Measurements from ENCODE around the gene L2HGDH. TPM values are rescaled to one million over a fixed set of nuclear protein-coding genes. Genes with fewer than 3 reads are reported as not detected.
"Not testable (repeated sequence)": the region's sequence is repeated elsewhere in the genome, so short reads cannot be mapped to it uniquely, and the experiment has no call there.

The L2HGDH gene
- total RNA-seq, 6 experiments from 2014 or later: 6.1 to 11.1 (median 6.9) TPM

DNA sequence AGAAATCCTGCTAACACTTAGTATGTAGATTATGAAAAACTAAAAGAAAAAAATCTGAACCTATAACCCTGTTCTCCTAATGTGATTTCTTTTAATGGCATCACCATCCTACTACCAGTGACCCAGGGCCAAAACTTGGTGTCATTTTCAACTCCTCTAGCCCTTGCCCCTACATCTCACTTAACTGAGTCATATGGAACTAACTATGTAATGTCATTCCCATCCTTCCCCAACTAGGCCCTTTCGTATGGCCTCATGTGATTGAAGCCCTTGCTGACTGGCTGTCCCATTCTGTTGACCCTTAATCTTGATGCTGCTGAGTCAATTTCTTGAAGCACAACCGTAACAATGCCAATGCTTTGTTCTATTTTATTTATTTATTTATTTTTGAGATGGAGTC is 7.7 kb upstream of the L2HGDH start:
- intact Hi-C loops (cut with DNase I): loop anchor here (5.0 to 10.0 kb wide), 2 partner anchors 213 to 215 kb away; partner anchors contain the start of gene MAP4K5 (in 2 of the 2)
- Histone ChIP-seq H3K9me3 (no peaks in the 10 kb centered on the region), H3K4me3 (no peak overlapping the region), H3K27me3 (no peaks in the 10 kb centered on the region), H3K36me3 (peaks cover 0 to 6% (median 0%) of the 10 kb centered on the region in 4 donors), H3K27ac (no peak overlapping the region), H3K4me1 (no peaks in the 10 kb centered on the region)
- TF ChIP-seq, protein P1, sequence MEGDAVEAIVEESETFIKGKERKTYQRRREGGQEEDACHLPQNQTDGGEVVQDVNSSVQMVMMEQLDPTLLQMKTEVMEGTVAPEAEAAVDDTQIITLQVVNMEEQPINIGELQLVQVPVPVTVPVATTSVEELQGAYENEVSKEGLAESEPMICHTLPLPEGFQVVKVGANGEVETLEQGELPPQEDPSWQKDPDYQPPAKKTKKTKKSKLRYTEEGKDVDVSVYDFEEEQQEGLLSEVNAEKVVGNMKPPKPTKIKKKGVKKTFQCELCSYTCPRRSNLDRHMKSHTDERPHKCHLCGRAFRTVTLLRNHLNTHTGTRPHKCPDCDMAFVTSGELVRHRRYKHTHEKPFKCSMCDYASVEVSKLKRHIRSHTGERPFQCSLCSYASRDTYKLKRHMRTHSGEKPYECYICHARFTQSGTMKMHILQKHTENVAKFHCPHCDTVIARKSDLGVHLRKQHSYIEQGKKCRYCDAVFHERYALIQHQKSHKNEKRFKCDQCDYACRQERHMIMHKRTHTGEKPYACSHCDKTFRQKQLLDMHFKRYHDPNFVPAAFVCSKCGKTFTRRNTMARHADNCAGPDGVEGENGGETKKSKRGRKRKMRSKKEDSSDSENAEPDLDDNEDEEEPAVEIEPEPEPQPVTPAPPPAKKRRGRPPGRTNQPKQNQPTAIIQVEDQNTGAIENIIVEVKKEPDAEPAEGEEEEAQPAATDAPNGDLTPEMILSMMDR (IDR thresholded peaks at IDR 0.05): no peak
- TF ChIP-seq POLR2A (IDR thresholded peaks at IDR 0.05): no peak
- WGBS (ENCODE audit: insufficient coverage, low coverage, low lambda C conversion rate, missing lambda C conversion rate): 85% methylated on average over 2 of the region's 2 CpGs
- DNase-seq (no peak), ATAC-seq (no peak)

DNA sequence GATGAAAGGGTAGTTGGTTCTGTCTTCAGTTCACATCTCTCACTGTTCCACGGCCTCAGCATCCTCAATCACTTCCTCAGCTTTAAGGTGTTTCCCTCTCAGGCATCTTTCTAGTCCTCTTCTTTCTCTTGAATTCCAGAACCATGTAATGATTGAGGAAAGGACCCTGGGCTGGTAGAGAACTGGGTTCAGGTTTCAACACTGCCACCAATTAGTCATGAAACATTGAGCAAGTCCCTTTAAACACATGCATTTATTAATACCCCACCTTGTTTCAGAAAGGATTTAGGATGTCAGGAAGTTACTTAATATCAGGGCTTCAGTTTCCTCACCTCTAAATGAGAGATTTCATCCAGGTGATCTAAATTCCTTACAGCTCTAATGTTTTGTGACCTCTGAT is 7.3 kb upstream of the L2HGDH start:
- Histone ChIP-seq H3K36me3 (peaks cover 0 to 2% (median 0%) of the 10 kb centered on the region in 4 donors), H3K4me1 (no peaks in the 10 kb centered on the region), H3K9me3 (no peaks in the 10 kb centered on the region), H3K4me3 (no peak overlapping the region), H3K27ac (no peak overlapping the region), H3K27me3 (no peaks in the 10 kb centered on the region)
- intact Hi-C loops (cut with DNase I): loop anchor here in 1 of 2 donors (5.0 kb wide), 1 partner anchor 213 kb away; the partner anchor contains the start of gene MAP4K5
- TF ChIP-seq, protein P1 (IDR thresholded peaks at IDR 0.05): no peak
- TF ChIP-seq POLR2A (IDR thresholded peaks at IDR 0.05): no peak
- DNase-seq (no peak), ATAC-seq (no peak)
- 67% methylated on average over 1 of the region's 1 CpG for WGBS (ENCODE audit: insufficient coverage, low coverage, low lambda C conversion rate, missing lambda C conversion rate)

GRCh38 chr14:50318031-50318626 is 6.1 kb upstream of the L2HGDH start:
- Histone ChIP-seq H3K27ac (no peak overlapping the region), H3K4me1 (peaks cover 0 to 6% (median under 1%) of the 10 kb centered on the region in 4 donors), H3K9me3 (no peaks in the 10 kb centered on the region), H3K36me3 (no peaks in the 10 kb centered on the region), H3K4me3 (no peak overlapping the region), H3K27me3 (no peaks in the 10 kb centered on the region)
- intact Hi-C loops (cut with DNase I): loop anchor here in 1 of 2 donors (5.0 kb wide), 1 partner anchor 214 kb away; the partner anchor contains the start of gene MAP4K5
- 42% methylated on average over 4 of the region's 4 CpGs for WGBS (ENCODE audit: insufficient coverage, low coverage, low lambda C conversion rate, missing lambda C conversion rate)
- ATAC-seq: peak; percentile 37 to 54 (median 48)
- no peak for DNase-seq
- no peak for TF ChIP-seq POLR2A (IDR thresholded peaks at IDR 0.05)
- TF ChIP-seq, protein P1 (IDR thresholded peaks at IDR 0.05): peak; percentile 52 to 63 (median 60)

GRCh38 chr14:50314098-50314497 is 2.1 kb upstream of the L2HGDH start:
- intact Hi-C loops (cut with DNase I); ATAC-seq: not testable (repeated sequence)
- 95% methylated on average over 3 of the region's 3 CpGs for WGBS (ENCODE audit: insufficient coverage, low coverage, low lambda C conversion rate, missing lambda C conversion rate)

DNA sequence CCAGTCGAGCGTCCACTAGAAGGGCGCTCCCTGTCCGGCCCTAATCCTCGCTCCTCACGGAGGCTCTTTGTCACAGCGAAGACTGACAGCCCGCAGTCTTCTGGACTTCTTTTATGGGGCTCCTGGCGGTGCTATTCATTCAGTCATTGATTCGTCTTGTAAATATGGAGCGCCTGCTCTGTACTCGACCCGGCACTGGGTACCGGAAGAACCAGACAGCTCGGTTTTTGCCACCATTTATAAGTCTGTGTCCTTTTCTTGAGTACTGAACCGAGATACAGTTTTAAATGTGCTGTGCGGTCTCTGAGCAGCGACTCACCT is 665 bp upstream of the L2HGDH start:
- DNase-seq (no peak), ATAC-seq (peak in 1 of 4 donors; percentile 4)
- Histone ChIP-seq H3K9me3 (no peaks in the 10 kb centered on the region), H3K4me3 (peak overlapping the region; percentile 65 to 85 (median 67)), H3K36me3 (no peaks in the 10 kb centered on the region), H3K27ac (peak overlapping the region; percentile 81 to 84 (median 82)), H3K4me1 (peaks cover 0 to 17% (median 3%) of the 10 kb centered on the region in 4 donors), H3K27me3 (no peaks in the 10 kb centered on the region)
- 1% methylated on average over 10 of the region's 18 CpGs for WGBS (ENCODE audit: insufficient coverage, low coverage, low lambda C conversion rate, missing lambda C conversion rate)
- intact Hi-C loops (cut with DNase I): no loop called here
- TF ChIP-seq, protein P1 (IDR thresholded peaks at IDR 0.05): no peak
- TF ChIP-seq POLR2A (IDR thresholded peaks at IDR 0.05): no peak

More at GRCh38 chr14:50314098-50314497, 2.1 kb upstream of the L2HGDH start:
- not testable (repeated sequence) for H3K36me3 ChIP-seq, DNase-seq, H3K27me3 ChIP-seq, H3K27ac ChIP-seq, H3K9me3 ChIP-seq, H3K4me3 ChIP-seq
- H3K4me1 ChIP-seq: peaks cover 0 to 17% (median 3%) of the 10 kb centered on the region in 4 donors
